ENCODE measurements around the gene CDC42BPB.
A peak's percentile ranks its signal among the peaks of the same experiment; 100 is the strongest.

Gene CDC42BPB

DNA sequence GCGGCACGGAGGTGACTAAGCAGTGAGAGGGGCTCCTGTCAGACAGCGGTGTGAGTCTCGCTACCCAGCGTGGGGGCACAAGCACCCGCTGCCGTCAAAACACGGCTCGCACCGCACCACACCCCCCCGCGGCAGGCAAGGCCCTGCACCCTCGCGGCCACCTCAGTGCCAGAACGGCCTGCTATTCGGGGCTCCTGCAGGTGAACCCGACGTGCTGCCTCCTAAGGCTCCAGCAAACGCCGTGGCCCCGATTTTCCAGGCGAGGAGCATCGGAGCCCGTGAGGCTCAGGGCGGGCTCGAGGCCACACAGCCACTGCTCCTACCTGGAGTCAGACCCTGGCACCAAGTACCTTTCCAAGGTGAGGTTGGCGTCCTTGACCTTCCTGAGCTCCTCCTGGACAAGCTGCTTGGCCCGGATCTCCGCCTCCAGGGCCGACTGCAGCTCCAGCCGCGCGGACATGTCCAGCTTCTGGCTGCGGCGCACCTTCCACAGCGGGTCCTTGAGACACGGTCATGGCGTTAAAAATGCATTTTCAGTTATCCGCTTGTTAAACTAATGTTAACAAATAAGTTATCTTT is 93.1 kb downstream of the CDC42BPB start:
- no peak for DNase-seq

DNA sequence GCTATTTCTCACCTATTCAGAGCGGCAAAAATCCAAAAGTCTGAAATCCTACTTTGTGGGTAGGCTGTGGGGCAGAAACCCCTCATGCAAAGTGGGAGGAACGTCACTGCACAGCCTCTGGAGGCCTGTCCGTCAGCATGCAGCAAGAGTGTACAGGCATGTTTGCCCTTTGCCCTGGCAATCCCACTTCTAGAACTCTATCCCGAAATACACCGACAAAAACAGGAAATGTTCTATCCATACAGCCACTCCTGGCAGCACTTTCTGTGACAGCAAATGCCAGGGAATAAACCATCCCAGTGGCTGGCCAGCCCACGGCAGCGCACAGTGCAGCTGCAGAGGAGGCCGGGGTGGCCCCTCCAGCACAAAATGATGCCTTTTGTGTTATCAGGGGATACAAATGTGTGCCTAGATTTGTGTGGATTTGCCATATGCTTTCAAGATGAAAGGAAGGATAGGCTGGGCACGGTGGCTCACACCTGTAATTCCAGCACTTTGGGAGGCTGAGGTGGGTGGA is 95.2 kb downstream of the CDC42BPB start:
- no peak for DNase-seq

DNA sequence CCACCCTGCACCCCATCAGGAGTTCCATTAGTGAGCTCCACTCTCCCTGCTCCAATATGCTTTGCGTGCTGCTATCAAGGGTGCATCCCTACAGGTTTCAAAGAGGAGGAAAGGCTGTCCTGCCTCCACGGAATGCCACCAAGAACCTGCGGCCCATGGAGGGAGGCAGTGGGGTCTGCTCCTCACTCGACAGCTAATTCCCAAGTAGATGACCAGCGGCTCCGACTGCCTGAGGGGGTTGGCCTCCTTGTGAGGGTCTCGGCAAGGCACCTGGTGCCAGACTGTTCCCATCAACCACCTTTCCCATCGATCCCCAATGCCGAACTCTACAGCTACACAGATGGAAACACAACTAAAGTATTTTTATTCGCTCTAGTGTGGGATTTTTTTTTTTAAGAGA is 98.9 kb downstream of the CDC42BPB start:
- no peak for DNase-seq

DNA sequence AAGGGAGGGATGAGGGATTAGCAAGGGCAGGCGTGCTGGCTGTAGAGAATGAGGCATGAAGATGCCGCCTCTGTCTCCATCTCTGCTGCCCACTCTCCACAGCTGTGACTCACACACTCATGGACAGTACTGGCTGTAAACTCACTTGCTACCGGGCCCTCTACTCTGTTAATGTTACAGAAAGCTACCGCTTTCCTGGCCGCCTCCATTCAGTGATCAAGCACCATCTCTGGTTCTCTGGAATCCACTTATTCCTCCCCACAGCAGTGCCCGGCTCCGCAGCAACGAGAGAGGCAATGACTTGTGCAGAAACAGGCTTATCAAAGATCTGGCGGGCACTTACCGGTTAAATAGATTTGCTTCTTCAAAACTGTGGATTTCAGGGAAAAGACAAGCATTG is 100.1 kb downstream of the CDC42BPB start:
- no peak for DNase-seq

DNA sequence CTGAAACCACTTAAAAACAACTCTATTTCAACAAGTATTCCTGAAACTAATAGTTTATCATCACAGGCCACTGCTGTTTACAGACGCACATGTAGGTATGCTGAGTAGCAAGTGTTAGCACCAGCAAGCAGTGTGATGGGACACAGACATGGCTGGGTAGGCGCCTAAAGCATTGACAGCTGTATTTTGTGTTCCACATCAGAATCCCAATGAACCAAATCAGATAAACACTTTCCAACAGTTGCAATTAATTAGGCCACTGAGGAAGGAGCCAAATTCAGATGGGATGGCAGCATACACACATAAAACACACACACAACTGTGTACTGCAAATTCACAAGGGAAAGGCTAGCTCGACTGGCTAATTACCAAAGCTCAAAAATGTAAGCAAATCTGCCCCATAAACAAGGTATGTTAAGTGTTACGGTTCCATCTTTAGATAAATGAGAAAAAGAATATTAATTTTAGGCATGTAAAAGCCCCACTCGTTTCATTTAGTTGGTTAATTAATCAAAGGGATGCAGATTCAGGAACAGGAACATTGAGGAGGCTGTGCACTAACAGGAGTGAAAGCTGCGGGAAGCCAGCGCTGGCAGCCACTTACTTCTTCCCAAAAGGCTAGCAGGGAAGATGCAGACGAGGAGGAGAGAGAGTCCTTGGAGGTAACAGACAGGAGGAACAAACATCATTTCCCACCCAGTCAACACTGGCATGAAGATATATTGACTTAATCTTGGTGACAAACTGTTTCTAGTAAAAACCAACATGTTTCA is 101.5 kb downstream of the CDC42BPB start:
- DNase-seq: no peak

DNA sequence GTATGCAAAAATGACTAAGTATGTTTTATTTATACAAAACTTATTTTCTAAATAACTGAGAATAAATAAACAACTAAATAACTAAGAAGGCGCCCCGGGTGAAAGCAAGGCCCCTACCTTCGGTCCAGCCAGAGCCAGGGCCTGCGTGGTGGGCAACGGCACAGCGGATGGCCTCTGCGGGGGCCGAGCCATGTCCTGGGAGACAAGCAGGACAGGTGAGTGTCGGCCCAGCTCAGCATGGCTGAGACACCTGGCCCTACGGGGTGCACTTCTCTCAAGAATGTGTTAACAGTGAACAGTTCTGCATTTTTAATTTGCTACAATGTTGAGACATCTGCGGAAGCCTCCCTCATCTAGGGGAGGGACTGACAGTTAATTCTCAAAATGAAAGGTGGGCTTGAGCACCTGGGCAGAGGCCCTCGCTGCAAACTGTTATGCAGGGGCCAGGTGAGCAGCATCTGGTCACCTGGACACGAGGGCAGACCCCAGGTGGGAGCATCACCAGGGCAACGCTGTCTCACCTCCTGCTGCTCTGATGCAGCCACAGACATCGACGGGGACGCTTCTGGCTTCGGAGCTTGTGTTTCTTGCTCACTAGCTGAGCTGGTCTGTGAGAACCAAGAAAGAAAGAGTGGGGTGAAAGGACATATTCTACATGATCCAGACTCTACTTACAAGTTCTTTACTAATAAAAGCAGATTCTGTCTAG is 103.1 kb downstream of the CDC42BPB start:
- DNase-seq: no peak

DNA sequence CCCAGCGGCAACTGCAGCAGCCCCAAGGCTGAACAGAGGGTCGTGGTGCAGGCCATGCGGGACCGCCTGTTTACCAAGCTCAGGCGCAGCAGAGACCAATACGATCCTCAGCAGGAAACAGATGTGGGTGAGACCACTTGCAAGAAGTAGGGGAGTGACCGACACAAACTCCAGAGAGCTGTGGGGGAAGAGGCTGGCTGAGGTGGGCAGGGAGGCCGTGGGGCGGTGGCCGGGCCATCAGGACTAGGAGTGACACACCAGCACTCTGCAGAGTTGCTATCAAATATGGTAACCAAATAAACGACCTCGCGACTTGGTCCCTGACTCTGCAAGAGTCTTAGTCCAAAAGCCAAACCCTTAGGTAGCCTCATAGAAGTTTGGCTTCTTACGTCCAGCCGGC is 104.2 kb downstream of the CDC42BPB start:
- DNase-seq: no peak

DNA sequence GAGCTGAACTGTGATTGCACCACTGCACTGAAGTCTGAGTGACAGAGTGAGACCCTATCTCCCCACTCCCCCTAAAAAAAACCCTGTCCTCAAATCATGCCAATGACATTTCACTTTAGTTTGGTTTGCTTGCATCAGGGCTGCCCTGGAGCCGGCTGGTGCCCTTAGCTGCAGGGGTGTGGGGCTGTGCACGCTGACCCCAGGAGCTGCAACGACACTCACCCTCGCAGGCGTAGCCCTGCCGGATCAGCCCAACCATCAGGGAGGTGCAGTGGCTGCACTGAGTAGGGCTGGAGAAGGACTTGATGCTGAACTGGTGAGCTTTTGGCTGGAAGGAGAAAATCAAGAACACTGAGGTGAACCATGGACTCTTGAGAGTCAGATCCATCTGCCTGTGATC is 105.1 kb downstream of the CDC42BPB start:
- no peak for DNase-seq

DNA sequence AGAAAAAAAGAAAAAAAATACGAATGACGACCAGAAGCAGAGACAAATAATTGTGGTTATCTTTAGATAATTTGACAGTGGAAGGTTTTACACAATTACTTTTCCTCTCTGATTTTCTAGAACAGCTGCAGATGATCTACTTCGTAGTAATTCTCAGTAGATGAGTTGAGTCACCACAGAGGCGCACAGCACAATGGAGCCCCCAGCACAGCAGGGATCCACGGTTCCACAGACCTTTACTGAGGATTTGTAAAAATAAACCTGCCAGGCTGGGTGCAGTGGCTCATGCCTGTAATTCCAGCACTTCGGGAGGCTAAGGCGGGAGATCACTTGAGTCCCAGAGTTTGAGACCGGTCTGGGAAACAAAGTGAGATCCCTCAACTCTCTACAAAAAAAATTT is 105.5 kb downstream of the CDC42BPB start:
- DNase-seq: no peak

DNA sequence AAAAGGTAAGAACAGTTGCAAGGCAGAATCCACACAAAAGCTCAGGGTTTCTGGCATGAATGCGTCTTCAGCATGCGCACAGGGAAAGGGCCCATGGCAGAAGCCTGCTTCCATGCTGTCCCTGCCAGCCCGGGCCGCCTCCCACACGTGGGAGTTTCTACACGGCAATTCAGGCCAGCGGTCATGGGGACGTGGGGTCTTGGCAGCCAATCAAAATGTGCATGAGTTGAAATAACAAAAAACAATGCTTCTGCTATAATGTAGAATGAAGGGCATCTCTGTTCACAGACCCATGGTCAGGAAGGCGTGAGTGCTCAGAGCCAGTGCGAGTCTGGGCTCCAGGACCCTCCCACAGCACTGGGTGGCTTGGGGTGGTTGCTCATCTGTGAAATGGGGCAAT is 106.3 kb downstream of the CDC42BPB start:
- no peak for DNase-seq

DNA sequence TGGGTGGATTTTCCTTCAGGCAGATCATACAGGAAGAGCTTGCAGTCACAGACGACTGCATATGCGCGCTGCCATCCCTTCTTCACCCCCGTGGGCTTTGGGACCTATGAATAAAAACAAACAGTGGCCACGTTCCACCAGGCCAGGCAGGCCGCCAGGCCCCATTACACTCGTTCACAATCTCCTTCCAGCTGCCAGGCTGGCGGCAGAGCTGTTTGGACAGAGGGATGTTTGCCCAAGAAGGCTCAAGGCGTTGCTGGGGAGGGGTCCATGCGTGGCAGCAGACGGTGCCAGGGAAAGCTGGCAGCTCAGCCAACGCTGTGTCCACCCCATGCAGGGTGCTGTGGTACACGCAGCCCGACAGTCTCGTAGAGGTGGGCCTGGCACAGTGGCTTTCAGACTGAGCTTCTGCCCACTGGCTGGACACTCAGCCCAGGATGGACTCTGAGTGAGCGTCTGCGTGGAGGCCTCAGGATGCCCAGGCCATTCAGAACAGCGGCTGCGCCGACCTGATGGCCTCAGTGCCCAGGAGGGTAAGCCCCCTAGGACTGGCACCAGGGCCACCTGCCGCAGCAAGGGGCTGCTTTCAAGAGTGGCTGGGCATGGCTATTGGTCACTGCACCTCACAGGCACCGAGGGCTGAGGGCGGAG is 107.4 kb downstream of the CDC42BPB start:
- no peak for DNase-seq

DNA sequence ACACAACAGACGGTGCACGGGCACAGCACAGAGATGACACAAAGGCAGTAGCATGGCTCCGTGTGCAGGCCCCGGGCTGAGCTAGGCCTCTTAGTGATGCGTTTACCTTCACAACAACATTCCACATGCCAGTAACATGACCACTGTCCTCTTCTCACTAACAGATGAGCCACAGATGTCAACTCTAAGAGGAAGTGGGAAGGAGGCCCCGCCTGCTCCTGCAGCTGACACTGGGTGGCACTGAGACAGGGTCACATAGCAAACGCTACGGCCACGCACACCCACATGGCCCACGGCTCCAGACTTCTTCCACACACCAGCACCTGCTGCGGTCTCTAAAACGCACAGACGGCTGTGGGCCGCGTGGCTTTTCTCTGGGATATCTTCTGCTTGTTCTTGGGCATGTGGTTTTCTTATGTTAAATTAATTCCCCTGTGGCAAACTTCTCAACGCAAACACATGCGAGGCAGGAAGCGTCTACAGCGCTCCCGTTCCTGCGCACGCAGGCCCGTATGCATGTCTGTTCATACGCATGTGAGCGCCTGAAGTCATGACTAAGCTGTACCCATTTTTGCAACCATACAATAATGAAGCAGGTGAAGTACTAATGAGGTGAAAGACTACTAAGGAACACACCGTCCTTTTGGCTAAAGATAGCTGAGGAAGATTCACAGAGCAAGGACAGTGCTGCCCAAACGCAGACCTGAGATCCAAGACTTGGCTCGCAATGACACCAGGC is 108.1 kb downstream of the CDC42BPB start:
- peak; percentile 41 for DNase-seq

DNA sequence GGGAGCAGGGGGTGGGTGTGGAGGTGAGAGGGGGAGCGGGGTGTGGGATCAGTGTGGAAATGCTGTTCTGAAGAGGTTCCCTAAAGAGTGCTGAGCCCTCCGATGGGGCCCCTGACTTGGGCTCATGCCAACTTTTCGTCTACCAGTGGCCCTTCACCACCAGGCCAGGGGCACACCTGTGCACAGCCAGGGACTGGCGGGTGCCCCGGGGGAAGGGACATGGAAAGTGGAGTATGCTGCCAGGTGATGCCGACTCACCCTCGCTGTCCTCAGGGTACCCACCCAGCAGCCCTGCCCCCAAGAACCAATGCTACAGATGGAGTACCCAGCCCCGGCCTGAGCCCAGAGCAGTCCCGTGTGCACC is 108.7 kb downstream of the CDC42BPB start:
- no peak for DNase-seq

DNA sequence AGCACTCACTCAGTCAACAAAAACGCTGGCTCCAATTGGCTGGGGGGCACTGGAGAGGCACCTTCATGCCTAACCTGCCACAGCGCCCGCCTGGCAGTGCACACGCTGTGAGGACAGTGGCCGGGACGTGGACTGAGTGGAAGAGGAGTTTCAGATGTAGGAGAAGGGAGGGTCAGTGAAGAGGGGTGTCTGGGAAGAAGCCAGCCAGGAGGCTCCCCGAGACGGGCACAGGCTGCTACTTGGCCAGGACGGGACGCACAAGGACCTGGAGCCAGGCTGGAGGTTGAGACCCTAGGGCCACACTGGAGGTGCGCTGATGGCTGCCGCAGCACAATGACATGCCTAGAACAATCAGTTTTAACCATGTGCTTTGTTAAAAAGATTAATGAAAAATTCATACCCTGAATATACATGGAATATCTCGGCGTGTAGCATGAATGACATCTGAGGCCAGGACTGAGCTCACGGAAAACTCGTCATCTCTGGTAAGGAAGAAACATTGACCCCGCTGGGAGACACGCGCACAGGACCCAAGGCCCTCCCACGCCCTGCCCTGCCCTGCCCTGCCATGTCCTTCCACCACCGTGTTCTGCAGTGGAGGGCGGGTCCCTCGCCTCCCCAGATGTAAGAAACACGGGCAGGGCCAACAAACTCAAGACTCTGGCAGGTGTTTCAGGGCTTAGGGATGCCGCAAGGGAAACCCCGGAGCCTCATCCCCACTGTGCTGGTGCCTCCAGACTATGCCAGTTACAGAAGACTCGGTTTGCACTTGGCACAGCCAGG is 109.8 kb downstream of the CDC42BPB start:
- no peak for DNase-seq

DNA sequence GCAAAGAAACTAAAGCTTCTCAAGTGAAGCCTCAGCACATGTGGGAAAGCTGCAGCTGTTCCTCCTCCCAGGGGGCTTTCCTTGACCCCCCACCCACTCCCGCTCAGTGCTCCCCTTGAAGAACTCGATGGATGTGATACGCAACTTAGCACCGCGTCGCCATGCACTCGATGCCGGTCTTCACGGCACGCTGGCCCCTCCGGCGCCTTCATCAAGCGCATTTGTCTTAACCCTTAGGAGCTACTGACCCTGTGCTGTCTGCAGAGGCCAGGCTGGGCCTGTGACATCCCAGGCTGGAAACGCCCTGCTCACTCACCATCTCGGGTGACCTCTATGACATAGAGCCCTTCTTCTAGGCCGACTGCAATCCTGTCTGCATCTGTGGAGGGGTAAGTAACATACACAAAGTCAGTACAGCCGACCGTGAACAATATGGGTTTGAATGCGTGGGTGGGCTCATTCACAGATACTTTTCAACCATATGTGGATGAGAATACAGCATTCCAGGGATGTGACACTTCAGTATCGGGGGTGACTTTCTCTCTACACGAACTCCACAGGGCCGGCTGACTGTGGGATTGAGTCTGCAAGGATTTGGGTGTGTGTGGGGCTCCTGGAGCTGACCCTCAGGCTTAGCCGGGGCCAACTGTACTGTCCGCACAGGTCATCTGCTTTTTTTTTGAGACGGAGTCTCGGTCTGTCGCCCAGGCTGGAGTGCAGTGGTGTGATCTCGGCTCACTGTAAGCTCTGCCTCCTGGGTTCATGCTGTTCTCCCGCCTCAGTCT is 111.8 kb downstream of the CDC42BPB start:
- no peak for DNase-seq

DNA sequence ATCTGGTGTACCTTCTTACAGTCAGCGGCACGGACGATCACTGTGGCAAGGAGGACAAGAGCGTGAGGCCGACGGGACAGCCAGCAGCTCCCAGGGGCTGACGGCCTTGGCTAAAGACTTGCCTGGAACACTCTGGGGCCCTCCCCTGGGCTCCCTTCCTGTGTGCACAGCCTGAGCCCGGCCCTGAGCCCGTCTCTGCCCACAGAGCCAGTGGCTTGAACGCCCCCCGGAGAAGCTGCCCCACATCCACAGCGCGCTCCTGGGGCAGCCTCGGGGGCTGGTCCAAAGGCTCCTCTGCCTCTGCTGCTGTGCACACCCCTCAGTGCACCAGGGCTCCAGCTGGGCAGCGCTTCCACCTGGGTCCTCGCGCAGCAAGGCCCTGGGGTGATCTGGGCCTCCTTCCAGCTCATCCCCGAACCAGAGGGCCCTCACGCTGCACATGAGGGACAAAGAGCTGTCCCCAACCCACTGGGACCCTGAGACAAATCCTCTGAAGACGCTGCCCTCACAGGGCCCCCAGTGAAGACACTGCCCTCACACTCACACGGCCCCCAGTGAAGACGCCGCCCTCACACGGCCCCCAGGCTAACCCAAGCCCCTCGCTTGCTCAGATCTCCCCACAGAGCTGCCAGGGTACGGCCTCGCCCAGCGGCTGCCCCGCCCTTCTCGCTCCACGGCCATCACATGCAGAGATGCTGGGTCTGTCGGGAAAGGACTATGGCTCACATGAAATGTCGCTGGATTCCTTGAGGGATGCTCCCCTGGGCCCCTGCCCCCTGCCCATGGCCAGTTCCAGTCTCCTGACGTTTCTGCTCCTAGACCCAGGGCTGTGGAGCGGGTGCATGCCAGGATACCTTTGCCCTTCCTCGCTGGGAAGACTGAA is 112.7 kb downstream of the CDC42BPB start:
- no peak for DNase-seq

DNA sequence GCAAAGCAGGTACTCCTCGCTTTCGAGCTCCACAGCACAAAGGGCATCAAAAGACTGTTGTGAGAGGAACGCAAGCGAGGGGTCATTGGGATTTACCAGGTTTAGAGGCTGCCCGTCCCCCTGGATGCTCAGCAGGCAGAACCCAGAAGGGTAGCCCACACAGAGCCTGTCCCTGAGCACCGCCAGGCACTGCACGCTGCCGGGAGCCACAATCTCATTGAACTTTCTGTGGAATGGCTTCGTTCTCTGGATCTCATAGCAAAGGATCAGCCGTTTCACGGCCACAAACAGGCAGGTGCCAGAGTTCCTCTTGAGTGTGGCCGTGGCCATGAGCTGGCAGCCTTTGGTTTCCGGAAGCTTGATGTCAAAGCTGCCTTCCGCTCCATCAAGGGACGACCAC is 113.4 kb downstream of the CDC42BPB start:
- no peak for DNase-seq

DNA sequence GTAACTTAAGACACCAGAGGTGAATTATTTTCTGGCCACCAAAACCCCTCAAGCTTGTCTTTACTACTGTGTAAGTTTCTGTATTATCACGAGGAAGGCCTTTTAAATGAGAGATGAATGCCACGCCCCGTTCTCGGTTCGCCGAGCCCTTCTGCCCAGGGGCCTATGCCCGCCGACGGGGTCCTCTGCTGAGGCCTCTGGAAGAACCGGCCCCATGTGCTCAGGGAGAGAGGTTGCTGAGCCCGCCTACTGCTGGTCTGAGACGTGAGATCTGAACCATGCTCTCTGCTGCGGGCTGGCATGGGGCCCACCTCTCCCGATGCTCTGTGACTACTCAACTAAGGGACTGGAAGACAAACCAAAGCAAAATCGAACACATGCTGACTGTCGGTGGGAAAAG is 113.9 kb downstream of the CDC42BPB start:
- no peak for DNase-seq

DNA sequence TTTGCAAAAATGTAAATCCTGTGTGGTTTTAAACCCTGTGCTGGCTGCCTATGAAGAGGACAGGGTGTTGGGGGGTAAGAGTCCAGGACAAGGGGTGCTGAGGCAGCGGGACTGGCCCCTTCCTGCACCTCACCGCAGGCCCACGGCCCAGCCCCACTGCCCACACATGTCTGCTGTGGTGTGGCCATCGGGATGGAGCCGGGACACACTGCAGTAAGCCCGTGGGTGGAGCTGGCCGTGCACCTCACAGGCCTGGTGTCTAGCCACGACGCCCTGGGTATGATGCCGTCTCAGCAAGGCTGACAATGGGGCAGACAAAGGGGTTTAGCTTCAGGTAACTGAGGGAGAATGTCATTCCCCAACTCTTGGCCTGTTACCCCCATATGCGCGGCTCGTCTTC is 115.3 kb downstream of the CDC42BPB start:
- DNase-seq: no peak

DNA sequence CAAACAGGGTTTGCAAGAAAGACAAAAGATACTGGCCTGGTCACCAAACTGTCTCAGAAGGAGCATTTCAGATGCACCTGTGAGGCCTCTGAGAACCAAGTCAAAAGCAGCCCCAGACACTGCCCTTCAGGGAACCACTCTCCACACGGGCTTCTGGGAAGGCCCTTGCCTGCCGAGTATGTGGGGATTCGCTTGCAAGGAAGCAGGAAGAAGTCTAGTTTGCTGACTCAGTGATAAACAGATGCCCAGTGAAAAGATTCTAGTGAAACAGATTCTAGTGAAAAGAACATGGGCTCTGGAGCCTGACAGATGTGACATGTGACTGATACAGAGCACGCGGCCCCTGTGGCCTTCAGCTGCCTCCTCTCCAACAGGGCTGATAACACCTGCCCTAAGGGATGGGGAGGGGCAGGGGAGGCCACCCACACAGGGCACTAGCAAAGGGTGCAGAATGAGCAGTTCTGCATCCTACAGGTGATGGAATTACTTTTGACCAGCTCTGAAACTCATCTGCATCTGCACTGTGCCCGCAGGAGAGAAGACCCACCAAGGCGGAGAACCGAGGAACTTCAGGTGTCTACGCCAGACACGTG is 115.8 kb downstream of the CDC42BPB start:
- no peak for DNase-seq

All from activated T-cell treated with anti-CD3 and anti-CD28 coated beads, Interleukin-2, amount 50 U/mL, for 1 hour (primary cell).